Hepatocyte (in vitro differentiated cells): ENCODE measurements around the gene ARFIP1.
"Not testable (repeated sequence)": the region's sequence is repeated elsewhere in the genome, so short reads cannot be mapped to it uniquely, and the experiment has no call there.

ENCODE experiments used
- CTCF ChIP-seq: fragments of 200-600 bp; sonication (generic); IDR thresholded peaks from 2 replicates; pipeline ENCODE4 v1.5.1; 2016; ENCODE audit warnings: antibody characterized with exemption, mild to moderate bottlenecking; ENCODE audit not compliant: poor library complexity
- EZH2 ChIP-seq: fragments of 200-600 bp; sonication (generic); IDR thresholded peaks from 2 replicates; pipeline ENCODE4 v1.6.1; 2016; ENCODE audit warnings: antibody characterized with exemption, mild to moderate bottlenecking, borderline replicate concordance

GRCh38 chr4:152898133-152898532 is 118.4 kb downstream of the ARFIP1 start:
- TF ChIP-seq CTCF, EZH2: not testable (repeated sequence)
